Activated CD8-positive, alpha-beta memory T cell treated with anti-CD3 and anti-CD28 coated beads for 48 hours (primary cell): ENCODE measurements around the gene TCF12.
"Not testable (repeated sequence)": the region's sequence is repeated elsewhere in the genome, so short reads cannot be mapped to it uniquely, and the experiment has no call there.

Experiments
- DNase-seq, 3 experiments: peaks; one replicate each; pipeline ENCODE4 v3.0.0-alpha.2; 2020; ENCODE audit warnings: low read depth in 2 of 3, low spot score in 2 of 3

The TCF12 gene

GRCh38 chr15:56915888-56916287, 2.6 kb upstream of the TCF12 start:
- no peak for DNase-seq

- no peak for DNase-seq
Observed at GRCh38 chr15:56916825-56917477, 1.5 kb upstream of the TCF12 start.

GRCh38 chr15:56917652-56918045, 795 bp upstream of the TCF12 start:
- no peak for DNase-seq

- peak; percentile 18 to 32 (median 32) for DNase-seq
Observed at GRCh38 chr15:56919031-56919608, 676 bp downstream of the TCF12 start.

GRCh38 chr15:56919609-56920366, 1.3 kb downstream of the TCF12 start:
- DNase-seq: peak in 2 of 3 experiments; percentile 6 to 11

- no peak for DNase-seq
Observed at GRCh38 chr15:56920367-56920627, 1.9 kb downstream of the TCF12 start.

- no peak for DNase-seq
Observed at GRCh38 chr15:56923174-56923591, 4.7 kb downstream of the TCF12 start.

GRCh38 chr15:56927816-56928215, 9.4 kb downstream of the TCF12 start:
- no peak for DNase-seq

- DNase-seq: no peak
Observed at GRCh38 chr15:56929399-56929798, 11.0 kb downstream of the TCF12 start.

- DNase-seq: no peak
Observed at GRCh38 chr15:56929933-56930332, 11.5 kb downstream of the TCF12 start.

- no peak for DNase-seq
Observed at GRCh38 chr15:56930669-56931313, 12.3 kb downstream of the TCF12 start.

- DNase-seq: no peak
Observed at GRCh38 chr15:56931639-56932508, 13.4 kb downstream of the TCF12 start.

GRCh38 chr15:56932509-56932868, 14.0 kb downstream of the TCF12 start:
- DNase-seq: not testable (repeated sequence)

GRCh38 chr15:56933410-56933809, 15.0 kb downstream of the TCF12 start:
- DNase-seq: no peak

GRCh38 chr15:56933811-56934210, 15.4 kb downstream of the TCF12 start:
- DNase-seq: no peak

- DNase-seq: no peak
Observed at GRCh38 chr15:56934269-56934668, 15.8 kb downstream of the TCF12 start.

GRCh38 chr15:56936929-56937328, 18.5 kb downstream of the TCF12 start:
- DNase-seq: no peak

- no peak for DNase-seq
Observed at GRCh38 chr15:56939257-56939656, 20.8 kb downstream of the TCF12 start.

GRCh38 chr15:56940388-56940787, 21.9 kb downstream of the TCF12 start:
- no peak for DNase-seq

GRCh38 chr15:56942118-56942517, 23.7 kb downstream of the TCF12 start:
- no peak for DNase-seq

- DNase-seq: no peak
Observed at GRCh38 chr15:56943403-56943802, 25.0 kb downstream of the TCF12 start.
